ENCODE results near the gene NOB1.
"Not testable (repeated sequence)": the region's sequence is repeated elsewhere in the genome, so short reads cannot be mapped to it uniquely, and the experiment has no call there.

NOB1 gene

DNA sequence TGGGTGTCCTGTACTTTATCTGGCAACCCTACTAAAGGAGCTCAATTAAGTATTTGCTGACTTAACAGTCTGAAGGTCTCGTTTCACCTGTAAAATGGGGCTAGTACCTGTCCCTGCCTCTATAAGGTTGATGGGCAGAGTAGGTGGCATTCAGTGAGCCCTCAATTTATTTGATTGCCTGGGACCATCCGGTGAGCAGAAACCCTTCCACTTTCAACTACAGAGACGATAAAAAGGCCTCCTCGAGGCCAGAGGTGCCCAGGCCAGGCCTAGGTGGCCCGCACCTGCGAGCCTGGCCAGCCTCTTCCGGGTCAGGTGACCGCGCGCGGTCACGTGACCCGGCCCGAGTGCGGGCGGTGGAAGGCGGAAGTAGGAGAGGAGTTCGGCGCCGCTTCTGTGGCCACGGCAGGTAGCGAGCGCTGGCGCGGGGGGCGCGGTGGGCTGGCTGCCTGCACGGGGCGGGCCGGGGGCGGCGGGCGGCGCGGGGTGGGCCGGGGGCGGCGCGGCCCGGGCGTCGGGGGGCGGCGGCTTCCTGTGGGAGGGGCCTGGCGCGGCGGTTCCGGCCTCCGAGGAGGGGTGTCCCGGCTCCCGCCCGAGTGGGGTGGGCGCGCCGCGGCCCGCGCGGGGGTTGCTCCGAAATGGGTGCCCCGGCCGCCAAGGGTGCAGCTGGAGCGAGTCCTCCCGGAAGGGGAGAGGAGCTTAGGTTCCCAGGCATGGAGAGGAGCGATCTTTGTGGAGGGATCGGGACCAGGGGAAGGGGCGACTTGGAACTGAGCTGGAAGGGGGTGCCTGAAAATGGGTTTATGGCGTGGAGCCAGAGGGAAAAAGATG, 7.5 kb upstream of the NOB1 start, which contains the start of gene WWP2:
Gene WWP2, plus strand, starts transcription at position 350 of the 831 bp plus-strand sequence. CDS start 24,679 bp downstream, outside the sequence.
- peak; percentile 67 to 82 for DNase-seq

DNA sequence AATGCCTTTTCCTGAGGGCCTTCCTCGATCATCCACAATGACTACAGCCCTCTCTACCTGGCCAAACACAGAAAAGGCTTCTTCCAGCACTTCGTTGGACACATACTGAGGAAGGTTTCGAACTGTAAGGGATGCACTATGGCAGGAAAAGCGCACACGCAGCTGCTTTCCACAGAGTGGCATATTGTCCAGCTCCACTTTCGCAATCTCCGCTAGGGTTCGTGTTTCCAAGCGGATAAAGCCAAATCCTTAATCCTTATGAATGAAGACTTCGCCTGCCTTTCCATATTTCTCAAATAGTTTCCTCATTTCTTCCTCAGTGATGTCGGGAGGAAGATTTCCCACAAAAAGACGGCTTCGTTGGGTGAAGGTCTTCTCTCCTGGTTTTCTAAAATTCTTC, 2.6 kb upstream of the NOB1 start:
- DNase-seq, result not testable (repeated sequence)

DNA sequence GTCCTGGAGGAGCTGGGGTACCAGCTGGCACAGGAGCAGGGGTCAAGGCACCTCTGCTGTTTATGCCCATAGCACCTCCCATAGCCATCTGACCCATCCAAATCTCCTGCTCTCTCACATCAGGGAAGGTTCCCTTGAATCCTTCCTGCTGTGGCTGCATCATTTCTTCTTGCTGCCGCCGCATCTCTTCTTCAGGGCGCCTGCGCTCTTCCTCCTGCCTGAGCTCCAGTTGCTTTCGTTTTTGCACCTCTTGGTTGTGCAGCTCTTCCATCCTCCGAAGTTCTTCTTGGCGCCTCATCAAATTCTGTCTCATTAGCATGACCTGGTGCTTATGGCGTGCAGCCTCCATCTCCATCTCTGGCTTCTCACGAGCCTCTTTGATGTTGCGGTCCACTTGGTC, 2.0 kb upstream of the NOB1 start:
- no peak for DNase-seq

DNA sequence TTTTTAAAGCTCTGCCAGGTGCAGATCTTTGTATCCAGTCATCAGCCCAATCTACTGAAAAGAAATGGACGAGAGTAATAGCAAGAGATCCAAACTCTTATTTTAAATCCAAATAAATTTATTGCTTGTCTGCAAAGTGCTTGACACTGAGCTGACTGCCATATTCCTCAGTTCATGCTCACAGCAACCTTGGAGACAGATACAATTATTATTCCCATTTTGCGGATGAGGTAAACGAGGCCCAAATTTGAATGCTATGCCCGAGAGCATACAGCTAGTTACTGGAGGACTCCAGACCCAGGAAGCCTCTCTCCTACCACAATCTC, 620 bp downstream of the NOB1 start:
- DNase-seq, result no peak

DNA sequence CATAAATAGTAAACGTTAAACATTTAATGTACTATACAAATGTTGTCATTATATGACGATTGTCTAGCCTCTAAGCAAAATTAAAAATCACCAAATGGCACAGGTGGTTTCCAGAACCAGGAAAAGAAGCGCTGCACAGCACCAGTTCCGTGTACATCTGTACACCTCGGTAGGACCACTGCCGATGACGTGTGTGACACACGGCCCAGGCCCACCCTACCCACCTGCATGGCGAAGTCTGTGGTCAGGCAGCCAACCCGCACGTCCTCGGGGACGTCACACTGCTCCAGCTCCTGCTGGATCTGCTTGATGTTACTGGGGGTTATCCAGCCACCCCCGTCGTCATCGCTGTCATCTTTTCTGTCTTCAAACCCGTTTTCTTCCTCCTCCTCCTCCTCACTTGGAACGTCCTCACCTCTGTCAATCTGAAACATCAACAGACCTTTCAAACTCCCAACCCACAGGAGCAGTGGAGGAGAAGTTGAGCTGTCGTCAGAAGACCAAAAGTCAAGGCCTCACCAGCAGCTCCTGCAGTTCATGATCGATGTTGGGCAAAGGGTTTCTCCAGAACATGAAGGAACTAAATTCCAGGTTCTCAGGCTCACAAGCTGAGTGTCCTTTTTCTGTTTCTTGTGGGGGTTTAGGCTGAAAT, 5.9 kb downstream of the NOB1 start:
- no peak for DNase-seq

DNA sequence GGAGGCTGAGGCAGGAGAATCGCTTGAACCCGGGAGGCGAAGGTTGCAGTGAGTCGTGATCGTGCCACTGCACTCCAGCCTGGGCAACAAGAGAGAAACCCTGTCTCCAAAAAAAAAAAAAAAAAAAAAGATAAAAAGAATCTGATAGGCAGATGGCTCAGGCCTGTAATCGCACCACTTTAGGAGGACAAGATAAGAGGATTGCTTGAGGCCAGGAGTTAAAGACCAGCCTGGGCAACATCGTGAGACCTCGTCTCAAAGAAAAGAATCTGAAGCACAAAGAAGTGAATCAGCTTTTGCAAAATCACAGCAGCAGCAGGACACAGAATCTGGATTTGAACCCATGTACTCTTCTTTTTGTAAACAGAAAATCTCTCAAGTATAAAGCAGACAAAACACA, 7.6 kb downstream of the NOB1 start:
- no peak for DNase-seq

DNA sequence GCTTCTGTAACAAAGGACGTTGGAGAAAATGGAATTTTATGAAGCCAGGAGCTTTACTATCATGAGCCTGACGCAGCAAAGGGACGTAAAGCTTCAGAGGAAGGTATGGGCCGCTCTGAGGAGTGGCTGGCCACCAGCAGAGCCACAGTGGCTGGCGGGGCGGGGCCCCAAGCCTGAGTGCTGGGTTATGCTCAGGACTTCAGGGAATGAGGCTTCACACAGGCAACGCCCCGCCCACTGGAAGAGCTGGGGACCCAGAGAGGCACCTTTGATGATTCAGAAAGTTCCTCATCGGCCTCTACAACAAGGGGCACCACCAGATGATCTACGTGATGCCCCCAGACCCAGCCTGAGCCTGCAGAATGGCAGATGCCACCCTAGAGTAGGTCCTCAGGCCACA, 8.8 kb downstream of the NOB1 start:
- no peak for DNase-seq

DNA sequence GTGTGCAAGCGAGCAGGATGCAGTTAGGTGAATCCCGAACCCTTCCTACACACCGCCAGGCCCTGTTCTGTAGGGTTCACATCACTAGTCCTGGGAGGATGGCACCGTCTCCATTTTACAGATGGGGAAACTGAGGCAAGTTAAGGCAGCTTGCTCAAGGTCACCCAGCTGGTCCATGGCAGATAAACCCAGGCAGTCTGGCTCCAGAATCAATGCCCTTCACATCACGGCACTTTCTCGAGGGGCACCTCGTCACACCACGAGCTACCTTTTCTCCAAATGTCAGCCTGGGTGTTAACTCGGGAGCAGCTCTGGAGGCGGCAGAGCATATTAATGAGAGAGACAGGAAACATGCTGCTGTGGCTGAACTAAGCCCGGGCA, 9.5 kb downstream of the NOB1 start:
- DNase-seq, result no peak

DNA sequence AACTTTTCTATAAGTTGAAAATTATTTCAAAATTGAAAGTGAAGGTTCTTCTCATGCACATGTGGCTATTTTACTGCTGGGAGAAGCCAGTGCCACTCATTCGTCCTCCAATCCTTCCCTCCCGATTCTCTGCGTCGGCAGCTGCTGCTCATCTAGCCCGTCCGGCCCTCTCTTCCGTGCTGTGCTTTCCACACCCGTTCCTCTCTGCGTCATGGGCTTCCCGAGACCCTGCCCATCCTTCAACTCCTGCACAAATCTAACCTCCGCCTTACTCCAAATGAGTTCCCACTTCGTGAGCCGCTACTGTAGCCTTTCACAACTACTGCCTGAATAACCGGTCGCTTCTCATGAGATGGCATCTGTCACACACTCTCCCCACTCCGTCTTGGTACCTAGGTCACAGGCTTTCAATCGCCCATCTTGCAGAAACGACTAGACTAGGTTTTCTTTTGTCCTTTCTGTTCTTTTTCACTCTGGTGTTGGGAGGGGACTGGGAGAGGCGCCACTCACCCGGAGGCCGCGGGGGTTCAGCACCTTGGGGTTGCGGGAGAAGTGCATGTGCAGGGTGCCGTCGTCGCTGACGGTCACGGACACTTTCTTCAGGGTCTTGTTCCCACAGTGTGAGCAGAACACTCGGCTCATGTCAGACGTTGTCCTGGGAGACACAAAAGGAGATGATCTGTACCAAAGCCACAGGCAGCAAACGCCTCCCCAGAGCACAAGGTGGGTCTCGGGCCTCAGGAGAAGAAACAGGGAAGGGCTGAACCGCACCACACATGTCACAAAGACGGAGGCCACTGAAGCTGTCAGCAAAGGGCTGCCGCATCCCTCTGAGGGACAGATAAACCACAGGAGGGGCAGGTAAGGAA, 10.1 kb downstream of the NOB1 start:
- DNase-seq, result no peak

DNA sequence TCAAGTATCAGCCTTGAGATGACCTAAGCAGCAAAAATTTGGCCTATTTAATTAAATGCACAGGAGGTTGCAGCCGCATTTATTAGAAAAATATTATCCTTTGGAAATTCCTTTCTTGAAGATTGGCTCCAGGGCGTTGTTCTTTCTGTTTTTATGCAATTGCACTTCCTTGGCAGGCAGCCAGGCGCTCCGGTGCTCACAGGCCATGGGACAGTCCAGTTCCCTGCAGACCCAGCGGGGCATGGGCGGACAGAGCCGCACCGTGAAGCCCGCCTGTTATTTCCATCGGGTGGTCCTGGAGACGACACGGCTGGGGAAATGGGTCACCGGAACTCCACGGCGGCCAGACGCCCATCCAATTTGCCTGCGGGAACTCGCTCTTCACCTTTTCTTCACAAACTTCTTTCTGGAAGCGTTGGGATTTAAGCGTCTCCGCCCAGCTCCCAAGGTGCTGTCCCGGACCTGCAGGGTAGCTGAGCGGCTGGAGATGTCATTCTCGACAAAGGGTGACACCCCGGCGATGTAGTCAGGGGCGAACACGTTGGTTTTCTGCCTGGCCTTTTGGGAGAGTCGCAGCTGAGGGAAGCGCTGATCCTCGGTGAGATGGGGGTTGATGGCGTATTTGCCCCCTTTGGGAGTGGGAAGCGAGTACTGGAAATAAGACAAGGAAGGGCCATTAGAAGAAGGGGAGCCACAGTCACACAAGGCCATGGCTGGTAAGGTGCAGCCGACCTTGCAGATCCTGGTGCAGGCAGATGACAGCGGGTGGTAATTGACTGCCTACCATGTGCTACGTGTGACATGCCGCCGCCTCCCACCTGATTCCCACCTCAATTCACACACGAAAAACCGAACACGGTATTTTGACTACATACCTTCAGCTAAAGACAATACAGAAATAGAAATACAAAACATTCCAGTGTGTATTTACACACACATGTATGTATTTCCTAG, 12.5 kb downstream of the NOB1 start:
- DNase-seq, result no peak

DNA sequence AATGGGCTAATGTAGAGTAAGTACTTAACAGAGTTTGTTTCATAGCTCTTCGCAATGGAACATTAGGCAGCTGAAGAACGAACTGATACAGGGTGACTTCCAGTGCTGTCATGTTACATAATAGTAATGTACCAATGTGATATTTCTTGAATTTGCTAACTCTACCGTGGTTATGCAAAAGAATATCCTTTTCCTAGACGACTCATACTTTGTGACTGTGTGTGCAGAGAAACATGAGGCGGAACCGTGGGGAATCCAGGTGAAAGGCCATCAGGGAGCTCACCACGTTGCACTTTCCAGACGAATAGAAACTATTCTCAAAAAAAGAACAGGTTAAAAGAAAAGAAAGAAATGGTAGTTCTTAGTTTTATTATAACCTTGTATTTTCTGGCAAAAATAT, 13.2 kb downstream of the NOB1 start:
- DNase-seq, result peak; percentile 7 to 30

DNA sequence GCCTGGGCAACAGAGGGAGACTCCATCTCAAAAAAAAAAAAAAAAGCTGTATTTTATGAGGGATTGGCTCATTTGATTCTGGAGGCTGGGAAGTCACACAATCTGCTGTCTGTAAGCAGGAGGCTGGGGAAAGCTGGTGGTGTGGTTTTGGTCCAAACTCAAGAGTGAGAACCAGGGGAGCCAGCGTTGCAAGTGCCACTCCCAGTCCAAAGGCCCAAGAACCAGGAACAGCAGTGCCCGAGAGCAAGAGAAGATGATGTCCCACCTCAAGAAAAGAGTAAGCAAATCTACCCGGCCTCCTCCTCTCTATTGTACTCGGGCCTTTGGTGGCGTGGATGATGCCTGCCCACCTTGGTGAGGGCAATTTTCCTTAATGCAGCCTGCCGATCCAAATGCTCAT, 22.6 kb downstream of the NOB1 start:
- DNase-seq, result no peak

DNA sequence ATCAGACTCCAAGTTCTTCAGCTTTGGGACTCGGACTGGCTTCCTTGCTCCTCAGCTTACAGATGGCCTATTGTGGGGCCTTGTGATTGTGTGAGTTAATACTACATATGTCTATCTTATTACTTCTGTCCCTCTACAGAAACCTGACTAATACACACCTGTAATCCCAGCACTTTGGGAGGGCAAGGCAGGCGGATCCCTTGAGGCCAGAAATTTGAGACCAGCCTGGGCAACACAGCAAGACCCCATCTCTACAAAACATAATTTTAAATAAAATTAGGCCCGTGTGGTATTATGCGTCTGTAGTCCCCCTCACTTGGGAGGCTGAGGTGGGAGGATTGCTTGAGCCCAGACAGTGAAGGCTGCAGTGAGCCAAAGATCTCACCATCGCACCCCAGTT, 23.4 kb downstream of the NOB1 start:
- DNase-seq, result not testable (repeated sequence)

DNA sequence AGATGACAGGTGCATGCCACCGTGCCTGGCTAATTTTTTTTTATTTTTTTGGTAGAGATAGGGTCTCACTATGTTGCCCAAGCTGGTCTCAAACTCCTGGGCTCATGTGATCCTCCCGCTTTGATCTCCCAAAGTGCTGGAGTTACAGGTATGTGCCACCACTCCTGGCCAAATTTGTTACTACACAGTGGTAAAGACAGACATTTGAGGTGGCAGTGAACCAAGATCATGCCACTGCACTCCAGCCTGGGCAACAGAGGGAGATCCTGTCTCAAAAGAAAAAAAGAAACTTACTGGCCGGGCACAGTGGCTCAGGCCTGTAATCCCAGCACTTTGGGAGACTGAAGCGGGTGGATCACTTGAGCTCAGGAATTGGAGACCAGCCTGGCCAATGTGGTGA, 25.7 kb downstream of the NOB1 start:
- not testable (repeated sequence) for DNase-seq

DNA sequence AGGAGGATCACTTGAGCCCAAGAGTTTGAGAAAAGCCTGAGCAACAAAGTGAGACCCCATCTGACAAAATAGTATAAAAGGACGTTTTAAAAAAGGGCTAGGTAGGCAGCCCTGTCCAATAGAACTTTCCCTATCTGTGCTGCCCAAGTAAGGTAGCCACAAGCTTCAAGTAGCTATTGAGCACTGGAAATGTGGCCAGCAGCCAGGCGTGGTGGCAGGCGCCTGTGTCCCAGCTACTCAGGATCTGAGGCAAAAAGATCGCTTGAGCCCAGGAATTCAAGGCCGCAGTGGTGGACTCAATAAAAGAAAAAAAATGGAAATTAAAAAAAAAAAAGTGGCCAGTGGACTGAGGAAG, 26.8 kb downstream of the NOB1 start:
- DNase-seq, result no peak

DNA sequence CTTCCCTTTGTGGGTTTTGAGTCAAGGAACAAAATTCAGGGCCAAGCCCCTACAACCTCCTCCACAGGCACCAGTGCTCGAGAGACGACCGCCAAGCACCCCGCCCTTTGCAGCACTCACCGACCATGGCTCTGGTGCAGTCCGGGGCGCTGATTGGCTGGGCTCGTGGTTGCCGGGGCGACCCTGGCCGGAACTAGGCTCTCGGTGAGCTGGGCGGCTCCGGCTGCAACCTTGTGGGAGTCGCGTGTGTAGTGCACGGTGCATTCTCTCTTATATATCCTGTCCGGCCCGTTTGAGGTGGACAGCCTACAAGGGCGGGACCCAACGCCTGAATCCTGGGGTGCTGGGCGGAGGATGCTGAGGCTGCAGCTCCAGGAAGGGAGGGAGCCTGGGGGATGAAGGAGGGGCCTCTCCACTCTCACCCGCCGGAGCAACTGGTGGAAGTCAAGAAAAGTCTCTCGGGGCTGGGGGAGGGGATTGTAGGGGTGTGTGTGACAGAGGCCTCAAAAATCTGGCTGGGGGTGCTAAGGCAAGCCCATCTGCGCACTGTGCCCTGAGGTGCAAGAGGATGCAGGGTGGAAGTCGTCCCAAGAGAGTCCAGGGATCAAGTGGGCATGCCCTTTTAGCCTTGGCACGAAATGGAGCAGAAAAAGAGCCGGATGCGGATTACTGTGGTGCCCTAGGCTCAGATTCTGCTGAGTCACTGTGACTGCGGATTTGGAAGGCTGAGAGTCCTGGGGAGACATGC, 28.2 kb downstream of the NOB1 start, which contains the start of gene NQO1:
Gene NQO1, minus strand, starts transcription at position 248 of the 748 bp plus-strand sequence. Its CDS starts 121 bp downstream, at position 127.
- DNase-seq, result peak; percentile 88 to 95

DNA sequence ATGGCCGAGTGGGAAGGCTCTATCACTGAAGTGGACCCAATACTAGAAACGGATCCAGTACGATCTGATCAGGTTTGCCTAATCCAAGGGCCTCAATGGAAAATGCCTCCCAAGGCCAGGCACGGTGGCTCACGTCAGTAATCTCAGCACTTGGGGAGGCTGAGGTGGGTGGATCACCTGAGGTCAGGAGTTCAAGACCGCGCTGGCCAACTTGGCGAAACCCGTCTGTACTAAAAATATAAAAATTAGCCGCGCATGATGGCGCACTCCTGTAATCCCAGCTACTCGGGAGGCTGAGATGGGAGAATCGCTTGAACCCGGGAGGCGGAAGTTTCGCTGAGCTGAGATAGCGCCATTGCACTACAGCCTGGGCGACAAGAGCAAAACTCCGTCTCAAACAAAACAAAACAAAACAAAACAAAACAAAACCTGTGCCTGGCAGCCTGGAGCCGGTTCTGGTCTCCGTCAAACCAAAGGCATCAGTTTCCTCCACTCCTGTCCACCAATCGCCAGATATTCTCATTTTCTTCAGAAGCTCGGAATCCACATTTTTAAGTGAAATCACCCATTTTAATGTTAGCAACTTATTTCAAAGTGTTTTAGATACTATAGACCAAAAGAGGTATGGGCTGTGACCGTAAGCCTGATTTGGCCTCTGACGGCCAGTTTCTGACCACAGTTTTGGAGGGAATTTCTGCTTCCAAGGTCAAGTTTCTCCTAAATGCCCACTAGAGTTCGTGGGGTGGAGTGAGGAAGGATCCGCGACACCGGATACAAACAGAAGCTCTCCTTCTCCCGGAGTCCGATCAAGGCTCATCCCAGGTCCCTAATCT, 29.0 kb downstream of the NOB1 start:
- no peak for DNase-seq

DNA sequence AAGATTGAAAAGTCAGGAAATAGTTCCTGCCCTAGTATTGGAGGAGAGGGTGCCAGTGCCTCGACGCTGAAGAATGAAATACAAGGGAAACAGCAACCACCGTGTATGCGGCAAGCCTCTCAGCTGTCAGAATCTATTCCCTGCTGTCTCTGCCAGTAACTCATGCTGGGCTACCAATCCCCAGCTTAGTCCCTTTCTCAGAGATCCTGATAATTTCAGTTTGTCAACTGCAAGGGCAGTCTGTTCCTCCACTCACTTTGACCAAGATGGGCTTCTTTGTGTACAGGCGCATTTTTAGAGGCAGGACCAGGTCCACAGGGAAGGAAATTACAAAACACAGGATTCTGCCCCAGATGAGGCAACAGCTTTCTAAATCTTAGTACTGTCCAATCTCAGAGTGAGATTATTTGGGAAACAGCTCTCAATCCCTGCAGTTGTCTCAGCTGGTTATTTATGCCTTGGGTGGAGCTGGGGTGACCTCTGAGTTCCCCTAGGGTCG, 29.7 kb downstream of the NOB1 start:
- DNase-seq, result peak in 1 of 2 donors; percentile 3

DNA sequence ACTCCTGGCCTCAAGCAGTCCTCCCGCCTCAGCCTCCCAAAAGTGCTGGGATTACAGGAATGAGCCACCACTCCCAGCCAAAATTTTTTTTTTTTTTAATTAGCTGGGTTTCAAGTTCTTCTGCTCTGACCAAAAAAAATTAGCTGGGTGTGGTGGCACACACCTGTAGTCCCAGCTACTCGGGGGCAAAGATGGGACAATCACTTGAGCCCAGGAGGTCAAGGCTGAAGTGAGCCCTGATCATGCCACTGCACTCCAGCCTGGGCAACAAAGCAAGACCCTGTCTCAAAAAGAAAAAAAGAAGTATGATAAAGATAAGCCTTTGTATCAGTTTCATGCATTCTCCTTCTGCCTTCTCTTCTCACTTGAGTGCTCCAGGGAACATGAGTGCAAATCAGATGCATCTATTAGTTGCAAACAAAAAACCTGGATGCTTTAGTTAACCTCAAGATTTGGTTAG, 30.3 kb downstream of the NOB1 start:
- no peak for DNase-seq

DNA sequence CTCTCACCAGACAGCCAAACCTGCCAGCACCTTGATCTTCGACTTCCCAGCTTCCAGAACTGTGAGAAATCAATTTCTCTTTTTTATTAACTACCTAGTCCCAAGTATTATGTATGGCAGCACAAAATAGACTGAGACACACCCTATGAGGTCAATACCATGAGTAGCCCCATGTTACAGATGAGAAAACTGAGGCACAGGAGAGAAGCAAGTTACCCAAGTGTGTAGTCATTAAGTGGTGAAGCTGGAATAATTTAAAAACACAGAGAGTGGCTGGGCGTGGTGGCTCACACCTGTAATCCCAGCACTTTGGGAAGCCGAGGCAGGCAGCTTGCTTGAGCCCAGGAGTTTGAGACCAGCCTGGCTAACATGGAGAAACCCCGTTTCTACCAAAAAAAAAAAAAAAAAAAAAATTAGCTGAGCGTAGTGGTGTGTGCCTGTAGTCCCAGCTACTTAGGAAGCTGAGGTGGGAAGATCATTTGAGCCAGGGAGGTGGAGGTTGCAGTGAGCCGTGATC, 33.2 kb downstream of the NOB1 start:
- no peak for DNase-seq
